ENCODE measurements around the gene ITPK1.

DNA sequence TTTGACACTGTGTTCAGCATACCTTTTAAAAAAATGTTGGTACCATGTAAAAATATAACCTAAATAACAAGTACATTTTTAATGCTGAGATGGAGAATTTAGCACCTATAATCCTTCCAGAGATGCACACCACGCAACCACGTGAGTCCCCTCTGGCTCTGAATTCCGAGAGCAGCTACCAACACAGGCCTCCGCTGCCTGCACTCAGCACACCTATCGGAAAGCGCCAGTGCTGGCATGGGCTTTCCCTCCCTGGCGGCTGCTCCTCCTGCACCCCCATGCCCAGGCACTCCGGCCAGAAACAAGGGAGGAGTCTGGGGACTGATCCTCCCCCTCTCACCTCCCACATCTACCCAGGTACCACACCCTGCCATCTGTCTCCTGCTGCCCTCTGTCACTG is 47.0 kb downstream of the ITPK1 start:
- TF ChIP-seq, protein P1, sequence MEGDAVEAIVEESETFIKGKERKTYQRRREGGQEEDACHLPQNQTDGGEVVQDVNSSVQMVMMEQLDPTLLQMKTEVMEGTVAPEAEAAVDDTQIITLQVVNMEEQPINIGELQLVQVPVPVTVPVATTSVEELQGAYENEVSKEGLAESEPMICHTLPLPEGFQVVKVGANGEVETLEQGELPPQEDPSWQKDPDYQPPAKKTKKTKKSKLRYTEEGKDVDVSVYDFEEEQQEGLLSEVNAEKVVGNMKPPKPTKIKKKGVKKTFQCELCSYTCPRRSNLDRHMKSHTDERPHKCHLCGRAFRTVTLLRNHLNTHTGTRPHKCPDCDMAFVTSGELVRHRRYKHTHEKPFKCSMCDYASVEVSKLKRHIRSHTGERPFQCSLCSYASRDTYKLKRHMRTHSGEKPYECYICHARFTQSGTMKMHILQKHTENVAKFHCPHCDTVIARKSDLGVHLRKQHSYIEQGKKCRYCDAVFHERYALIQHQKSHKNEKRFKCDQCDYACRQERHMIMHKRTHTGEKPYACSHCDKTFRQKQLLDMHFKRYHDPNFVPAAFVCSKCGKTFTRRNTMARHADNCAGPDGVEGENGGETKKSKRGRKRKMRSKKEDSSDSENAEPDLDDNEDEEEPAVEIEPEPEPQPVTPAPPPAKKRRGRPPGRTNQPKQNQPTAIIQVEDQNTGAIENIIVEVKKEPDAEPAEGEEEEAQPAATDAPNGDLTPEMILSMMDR (IDR thresholded peaks at IDR 0.05): no peak
- no peak for TF ChIP-seq POLR2A (IDR thresholded peaks at IDR 0.05)
- no peak for TF ChIP-seq POLR2AphosphoS5 (IDR thresholded peaks at IDR 0.05)

Measured in breast epithelium (tissue), 3 donors.